GM19452 (cell line): Measurements from ENCODE around the gene CALR.
A peak's percentile ranks its signal among the peaks of the same experiment; 100 is the strongest.
"Not testable (repeated sequence)": the region's sequence is repeated elsewhere in the genome, so short reads cannot be mapped to it uniquely, and the experiment has no call there.

Experiments used
- ATAC-seq: cut with Tn5 transposase; IDR thresholded peaks from one replicate; pipeline ENCODE4 v1.9.1; 2021; ENCODE audit not compliant: unreplicated experiment

The CALR gene

DNA sequence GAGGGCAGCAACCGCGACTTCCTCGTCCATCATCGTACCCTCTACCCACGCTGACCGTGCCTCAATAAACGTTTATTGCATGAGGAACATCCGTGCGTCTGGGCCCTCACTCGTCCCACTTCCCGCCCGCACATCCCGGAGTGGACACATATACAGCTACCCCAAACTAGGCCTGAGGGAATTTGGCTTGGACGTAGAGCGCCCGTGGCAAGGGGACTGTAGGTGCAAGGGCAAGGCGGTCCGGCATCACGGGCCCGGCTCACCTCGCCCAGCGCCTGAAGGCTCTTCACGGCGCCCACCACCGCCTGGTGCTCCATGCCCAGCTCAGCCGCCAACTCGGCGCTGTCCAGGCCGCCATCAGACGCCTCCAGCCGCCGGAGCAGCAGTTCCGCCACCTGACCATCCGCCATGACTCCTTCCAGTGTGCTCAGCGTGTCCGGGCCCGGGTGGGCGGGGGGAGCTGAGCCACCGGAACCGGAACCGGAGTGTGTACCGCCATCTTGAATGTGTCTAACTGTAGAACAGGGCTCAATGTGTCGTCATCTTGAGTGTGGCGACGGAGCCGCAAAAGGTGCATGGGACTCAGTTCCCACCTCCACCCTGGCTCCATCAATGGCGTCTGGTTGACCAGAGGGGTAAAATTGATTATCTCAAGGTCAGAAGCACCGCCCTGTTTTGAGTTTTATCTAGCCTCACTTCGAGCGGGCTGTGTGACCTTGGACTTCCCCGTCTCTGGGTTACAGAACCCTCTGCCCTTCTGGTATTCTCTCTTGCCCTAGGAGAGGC is 4.9 kb upstream of the CALR start, which contains the start of gene FARSA:
FARSA (minus strand) TSS at position 425 of the 786 bp plus-strand sequence; CDS start at position 410, 15 bp downstream.
- peak; percentile 49 for ATAC-seq

DNA sequence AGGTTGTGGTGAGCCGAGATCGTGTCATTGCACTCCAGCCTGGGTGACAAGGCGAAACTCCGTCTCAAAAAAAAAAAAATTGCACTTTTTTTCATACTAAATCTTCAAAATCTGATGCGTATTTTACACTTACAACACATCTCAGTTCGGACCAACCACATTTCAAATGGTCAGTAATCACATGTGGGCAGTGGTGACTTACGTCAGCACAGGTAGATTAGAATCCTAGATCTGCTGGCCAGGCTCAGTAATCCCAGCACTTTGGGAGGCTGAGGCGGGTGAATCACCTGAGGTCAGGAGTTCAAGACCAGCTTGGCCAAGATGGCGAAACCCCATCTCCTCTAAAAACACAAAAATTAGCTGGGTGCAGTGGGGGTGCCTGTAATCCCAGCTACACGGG is 3.3 kb upstream of the CALR start:
- ATAC-seq, result no peak

DNA sequence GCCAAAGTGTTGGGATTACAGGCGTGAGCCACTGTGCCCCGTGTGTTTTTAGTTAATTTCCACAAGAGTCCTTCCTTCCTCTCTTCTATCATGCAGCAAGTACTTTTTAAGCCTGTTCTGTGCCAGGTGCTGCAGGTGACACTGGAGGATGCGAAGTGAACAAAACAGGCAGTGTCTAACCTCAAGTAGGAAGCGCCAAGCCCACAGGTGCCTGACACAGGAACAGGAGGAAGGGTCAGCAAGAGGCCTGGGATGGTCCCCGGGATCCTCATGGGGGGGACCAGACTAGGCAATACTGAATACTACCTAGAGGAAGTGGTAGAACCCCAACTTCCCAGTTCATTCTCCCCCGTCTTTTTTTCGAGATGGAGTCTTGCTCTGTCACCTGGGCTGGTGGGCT is 1.8 kb upstream of the CALR start:
- ATAC-seq, result no peak

DNA sequence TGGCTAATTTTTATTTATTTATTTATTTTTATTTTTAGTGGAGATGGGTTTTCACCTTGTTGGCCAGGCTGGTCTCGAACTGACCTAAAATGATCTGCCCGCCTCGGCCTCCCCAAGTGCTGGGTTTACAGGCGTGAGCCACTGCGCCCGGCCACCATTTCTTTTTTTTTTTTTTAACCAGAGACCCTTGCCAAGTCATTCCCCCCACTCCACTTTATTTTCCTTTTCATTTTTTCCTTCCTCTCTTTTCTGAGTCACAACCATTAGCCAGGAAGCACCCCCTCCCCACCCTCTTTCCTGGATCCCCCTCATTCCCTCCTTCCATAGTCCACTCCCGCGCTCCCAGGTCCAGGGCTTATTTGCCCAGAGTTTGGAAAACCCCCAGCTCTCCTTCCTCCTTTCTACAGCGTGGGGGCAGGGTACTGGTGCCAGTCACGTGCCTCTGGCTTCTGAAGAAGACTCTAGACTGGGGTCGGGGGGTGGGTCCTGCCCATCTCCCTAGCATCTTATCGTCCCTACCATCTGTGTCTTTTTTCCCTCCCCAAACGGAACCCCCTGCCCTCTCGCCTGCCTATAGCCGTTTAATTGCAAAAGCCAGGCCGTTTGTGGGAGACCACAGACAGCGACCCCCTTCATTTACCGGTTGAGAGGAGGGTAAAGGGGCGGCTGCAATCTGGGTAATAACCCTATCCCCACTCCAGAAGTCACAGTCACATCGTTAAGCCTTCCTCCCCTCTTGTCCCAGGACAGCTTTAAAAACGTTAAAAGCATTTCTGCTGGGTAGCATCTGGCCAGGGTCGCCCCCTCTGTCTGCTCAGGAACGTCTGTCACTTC is 1.1 kb upstream of the CALR start:
- no peak for ATAC-seq

DNA sequence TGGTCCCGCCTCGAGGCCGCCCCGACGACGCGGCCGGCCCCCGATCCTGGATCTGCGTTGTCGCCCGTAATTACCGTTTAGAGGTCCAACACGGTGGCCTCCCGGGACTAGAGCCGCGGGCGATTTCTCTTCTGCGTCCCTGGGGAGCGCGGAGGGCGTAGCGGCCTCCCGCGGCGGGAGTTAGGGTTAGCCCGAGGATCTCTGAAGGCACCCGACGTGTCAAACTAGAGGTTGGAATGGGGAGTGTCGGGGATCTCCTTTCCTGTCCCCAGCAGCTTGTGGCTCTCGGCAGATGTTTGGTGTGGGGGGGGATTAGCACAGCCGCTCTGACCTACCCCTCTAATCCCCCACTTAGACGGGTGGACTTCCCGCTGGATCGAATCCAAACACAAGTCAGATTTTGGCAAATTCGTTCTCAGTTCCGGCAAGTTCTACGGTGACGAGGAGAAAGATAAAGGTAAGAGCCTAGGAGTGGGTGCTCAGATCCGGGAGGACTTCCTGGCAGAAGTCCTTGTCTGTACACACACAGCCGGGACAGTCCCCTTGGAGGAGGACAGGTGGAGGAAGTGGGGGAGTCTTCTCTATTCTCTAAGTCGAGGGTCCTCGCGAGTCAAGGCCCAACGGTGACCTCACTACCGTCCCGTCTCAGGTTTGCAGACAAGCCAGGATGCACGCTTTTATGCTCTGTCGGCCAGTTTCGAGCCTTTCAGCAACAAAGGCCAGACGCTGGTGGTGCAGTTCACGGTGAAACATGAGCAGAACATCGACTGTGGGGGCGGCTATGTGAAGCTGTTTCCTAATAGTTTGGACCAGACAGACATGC is 581 bp downstream of the CALR start:
- no peak for ATAC-seq

DNA sequence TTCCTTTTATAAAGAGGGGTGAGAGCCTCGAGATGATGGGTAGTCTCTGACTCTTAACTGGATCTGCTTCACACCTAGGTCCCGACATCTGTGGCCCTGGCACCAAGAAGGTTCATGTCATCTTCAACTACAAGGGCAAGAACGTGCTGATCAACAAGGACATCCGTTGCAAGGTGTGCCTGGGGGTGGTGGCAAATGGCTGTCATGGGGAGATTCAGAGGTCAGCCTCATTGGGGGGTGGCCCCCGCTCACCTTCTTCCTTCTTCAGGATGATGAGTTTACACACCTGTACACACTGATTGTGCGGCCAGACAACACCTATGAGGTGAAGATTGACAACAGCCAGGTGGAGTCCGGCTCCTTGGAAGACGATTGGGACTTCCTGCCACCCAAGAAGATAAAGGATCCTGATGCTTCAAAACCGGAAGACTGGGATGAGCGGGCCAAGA is 1.6 kb downstream of the CALR start:
- ATAC-seq, result no peak

DNA sequence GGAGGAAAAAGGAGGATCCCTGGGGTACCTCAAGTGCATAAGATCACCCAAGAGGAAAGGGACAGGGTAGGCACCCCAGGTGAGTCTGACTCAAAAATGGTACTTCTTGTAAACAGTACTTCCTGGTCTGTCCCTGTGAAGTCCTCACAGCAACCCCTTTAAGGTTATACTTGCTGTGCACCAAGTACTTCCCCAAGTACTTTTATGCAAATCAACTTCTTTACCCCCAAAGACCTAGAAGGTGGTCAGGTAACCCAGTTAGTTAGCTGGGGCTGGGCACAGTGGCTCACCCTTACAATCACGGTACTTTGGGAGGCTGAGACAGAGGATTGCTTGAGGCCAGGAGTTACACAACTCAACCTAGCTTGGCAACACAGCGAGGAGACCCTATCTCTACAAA is 2.5 kb downstream of the CALR start:
- ATAC-seq, result no peak

DNA sequence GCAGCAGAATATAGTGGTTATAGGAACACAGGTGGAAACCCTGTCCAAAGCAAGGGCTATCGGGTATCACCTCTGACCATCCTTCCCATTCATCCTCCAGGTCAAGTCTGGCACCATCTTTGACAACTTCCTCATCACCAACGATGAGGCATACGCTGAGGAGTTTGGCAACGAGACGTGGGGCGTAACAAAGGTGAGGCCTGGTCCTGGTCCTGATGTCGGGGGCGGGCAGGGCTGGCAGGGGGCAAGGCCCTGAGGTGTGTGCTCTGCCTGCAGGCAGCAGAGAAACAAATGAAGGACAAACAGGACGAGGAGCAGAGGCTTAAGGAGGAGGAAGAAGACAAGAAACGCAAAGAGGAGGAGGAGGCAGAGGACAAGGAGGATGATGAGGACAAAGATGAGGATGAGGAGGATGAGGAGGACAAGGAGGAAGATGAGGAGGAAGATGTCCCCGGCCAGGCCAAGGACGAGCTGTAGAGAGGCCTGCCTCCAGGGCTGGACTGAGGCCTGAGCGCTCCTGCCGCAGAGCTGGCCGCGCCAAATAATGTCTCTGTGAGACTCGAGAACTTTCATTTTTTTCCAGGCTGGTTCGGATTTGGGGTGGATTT is 5.1 kb downstream of the CALR start:
- no peak for ATAC-seq

DNA sequence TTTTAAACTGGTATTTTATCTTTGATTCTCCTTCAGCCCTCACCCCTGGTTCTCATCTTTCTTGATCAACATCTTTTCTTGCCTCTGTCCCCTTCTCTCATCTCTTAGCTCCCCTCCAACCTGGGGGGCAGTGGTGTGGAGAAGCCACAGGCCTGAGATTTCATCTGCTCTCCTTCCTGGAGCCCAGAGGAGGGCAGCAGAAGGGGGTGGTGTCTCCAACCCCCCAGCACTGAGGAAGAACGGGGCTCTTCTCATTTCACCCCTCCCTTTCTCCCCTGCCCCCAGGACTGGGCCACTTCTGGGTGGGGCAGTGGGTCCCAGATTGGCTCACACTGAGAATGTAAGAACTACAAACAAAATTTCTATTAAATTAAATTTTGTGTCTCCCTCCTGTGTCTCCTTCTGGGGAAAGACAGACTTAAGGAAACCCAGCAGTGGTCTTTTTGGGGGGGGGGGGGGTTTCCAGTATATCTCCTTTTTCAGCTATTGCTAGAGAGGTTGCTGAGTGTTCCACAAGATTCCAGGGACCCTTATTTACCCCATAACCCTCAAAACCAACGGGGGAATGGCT is 5.8 kb downstream of the CALR start:
- no peak for ATAC-seq

DNA sequence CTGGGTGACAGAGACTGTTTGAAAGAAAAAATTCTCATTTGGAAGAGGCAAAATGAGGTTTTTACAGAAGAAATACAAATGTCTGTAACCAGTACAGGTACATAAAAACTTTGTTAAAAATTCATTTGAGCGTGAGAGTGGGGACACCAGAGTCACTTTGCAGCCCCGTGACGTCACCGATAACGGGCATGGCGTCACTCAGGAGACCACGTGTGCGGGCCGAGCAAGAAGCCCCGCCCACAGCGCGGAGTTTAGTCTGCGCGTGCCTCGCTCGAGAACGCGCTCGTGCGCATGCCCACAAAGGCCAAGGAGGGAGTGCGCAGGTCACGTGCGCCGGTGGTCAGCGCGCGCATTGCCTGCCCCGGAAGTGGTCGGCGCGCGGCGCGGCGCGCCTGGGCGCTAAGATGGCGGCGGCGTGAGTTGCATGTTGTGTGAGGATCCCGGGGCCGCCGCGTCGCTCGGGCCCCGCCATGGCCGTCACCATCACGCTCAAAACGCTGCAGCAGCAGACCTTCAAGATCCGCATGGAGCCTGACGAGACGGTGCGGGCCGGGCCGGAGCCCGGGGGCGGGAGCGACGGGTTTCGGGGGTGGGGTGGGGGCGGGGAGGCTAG is 7.2 kb downstream of the CALR start, which contains the start of gene RAD23A:
RAD23A (plus strand) TSS at position 384 of the 613 bp plus-strand sequence; CDS start at position 471, 87 bp downstream.
- ATAC-seq, result peak; percentile 75

DNA sequence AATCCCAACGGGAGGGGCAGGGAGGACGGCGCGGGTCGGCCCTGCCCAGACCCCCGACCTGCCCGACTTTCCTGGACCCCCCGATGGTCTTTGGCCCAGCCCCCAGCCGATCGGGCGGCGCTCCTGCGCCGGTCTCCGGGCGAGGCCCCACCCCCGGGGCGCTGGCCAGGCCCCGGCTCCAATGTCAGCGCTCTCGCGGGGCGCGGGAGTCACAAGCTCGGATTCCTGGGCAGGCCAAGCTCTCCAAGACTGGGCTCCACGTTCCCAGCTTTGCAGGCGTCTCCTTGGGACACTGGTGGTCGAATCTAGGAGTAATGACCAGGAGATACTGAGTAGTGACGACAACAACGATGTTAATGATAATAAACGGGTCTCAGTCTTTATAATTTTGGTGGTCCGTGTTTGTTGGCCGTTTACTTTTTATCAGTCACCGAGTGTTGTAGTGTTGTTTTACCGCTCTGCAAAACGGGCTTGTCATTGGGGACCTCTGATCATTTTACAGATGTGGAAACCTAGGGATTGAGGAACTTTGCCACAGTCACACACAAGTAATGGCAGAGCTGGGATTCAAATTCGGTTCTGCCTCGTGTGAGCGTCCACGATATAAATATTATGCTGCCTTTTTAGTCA is 7.8 kb downstream of the CALR start:
- peak; percentile 39 for ATAC-seq

DNA sequence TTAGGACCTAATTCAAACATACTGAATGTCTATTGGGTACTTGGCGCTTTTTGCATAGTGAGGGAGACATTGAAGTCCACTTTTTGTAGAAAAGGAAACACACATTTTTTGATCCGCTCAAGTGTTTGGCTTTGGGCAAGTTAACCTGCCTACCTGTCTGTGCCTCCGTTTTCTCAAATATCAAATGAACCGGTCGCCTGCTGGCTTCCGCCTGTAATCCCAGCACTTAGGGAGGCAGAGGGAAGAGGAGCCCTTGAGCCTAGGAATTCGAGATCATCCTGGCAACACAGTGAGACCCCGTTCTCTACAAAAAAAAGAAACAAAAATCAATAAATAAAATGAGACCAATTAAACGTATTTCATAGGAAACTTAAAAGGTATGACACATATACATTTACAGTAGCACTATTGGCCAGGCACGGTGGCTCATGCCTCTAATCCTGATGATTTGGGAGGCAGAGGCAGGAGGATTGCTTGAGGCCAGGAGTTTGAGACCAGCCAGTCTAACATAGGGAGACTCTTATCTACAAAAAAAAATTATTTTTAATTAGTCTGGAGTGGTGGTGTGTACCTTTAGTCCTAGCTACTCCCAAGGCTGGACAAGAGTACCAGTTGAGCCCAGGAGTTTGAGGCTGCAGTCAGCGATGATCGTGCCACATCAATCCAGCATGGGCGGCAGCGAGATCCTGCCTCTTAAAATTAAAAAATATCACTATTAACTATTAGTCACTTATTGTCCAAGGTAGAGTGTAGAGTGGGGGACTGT is 8.5 kb downstream of the CALR start:
- no peak for ATAC-seq

DNA sequence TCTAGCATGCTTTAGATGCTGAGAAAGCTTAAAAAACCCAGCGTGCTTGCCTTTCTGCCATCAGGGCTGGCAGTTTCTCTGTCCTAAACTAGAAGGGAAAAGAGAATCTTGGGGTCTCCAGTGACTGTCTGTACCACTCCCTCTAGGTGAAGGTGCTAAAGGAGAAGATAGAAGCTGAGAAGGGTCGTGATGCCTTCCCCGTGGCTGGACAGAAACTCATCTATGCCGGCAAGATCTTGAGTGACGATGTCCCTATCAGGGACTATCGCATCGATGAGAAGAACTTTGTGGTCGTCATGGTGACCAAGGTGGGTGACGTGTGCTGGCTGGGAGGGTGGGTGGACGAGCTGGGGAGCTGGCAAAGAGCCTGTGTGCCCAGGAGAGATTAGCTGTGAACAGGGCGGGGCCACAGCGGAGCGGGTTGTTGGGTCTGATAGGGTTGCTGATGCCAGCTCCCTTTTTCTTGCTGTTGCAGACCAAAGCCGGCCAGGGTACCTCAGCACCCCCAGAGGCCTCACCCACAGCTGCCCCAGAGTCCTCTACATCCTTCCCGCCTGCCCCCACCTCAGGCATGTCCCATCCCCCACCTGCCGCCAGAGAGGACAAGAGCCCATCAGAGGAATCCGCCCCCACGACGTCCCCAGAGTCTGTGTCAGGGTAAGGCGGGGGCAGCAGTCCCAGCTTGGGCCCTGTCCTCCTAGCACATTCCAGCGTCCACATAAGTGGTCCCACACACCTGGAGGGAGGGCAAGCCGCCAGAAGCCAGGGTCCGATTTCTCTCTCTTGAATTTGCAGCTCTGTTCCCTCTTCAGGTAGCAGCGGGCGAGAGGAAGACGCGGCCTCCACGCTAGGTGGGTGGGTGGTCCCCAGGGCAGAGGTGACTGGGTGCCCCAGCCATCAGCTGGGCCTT is 9.5 kb downstream of the CALR start:
- no peak for ATAC-seq

DNA sequence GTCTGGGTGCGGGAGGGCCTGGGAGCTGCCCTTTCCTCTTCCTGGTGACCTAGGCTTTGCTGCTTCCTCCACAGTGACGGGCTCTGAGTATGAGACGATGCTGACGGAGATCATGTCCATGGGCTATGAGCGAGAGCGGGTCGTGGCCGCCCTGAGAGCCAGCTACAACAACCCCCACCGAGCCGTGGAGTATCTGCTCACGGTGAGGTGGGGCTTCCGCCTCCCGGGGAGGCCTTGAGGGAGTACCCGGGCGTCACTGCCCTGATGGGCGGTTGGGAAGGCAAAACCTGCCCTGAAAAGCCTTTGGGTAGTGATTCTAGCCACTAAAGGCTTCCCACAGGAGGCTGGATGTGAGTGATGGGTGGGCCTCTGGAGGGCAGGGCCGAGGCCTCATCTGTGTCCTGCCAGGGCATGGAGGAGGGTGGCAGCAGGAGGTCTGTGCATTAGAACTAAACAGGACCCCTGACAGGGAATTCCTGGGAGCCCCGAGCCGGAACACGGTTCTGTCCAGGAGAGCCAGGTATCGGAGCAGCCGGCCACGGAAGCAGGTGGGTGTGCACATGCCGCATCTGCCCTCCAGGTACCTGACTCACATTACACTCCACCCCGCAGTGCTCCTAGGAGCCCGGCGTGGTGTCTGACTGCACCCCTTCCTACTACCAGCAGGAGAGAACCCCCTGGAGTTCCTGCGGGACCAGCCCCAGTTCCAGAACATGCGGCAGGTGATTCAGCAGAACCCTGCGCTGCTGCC is 10.4 kb downstream of the CALR start:
- ATAC-seq, result no peak

DNA sequence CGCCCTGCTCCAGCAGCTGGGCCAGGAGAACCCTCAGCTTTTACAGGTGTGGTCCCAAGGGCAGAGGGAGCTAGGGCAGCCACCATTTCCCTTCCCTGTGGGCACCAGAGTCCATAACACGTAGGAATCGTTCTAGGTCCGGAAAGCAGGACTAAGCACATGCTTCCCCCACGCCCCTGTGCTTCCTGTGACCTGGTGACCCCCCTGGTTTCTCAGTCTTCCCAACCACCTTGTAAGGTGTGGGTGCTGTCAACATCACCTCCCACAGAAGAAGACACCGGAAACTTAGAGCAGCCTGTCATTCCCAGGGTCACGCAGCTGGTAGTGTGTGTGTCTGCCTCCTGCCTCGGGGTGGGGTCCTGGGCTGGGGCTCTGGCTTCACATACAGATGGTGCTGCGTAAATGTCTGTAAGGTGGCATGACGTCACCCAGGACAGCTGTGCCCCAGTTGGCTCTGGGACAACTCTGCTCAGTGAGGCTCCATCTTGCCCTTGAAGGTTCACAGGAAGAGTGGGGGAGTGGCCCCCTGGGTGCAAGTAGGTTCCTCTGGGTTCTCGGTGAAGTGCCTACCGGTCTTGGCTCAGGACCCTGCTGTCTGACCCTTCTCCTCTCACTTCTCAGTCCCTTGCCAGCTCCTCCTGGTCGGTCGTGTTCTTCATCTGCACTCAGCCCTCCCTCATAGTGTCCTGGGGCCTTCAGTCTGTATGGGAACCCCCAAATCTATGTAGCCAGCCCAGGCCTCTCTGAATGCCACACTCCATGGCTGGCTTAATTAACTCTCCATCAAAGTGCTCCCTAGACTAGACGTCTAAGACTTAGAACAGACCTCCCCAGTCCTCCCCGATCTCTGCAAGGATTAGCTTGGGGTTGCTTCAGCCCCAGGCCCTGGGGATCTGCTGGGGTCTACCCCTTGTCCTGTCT is 11.2 kb downstream of the CALR start:
- no peak for ATAC-seq

DNA sequence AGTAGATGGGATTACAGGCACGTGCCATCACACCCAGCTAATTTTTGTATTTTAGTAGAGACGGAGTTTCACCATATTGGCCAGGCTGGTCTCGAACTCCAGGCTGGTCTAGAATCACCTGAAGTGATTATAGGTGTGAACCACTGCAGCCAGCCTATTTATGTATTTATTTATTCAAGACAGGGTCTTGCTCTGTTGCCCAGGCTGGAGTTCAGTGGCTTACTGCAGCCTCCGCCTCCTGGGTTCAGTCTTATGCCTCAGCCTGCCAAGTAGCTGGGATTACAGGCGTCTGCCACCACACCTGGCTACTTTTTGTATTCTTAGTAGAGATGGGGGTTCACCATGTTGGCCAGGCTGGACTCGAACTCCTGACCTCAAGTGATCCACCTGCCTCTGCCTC is 13.6 kb downstream of the CALR start:
- not testable (repeated sequence) for ATAC-seq
